Spleen (tissue), 11 donors: ENCODE data around the gene CNTLN. TPM values are rescaled to one million over a fixed set of nuclear protein-coding genes. Genes with fewer than 3 reads are reported as not detected.

Experiments used
- DNase-seq: peaks from one replicate; pipeline ENCODE4 v3.0.0-alpha.2; 2020
- H3K27ac ChIP-seq, 8 donors: fragments of 200-600 bp; sonication (generic) in 7 of 8; 1 replicate in 4 of 8; 2 replicates in 4 of 8; pipeline versions ENCODE4 v1.5.0 to v1.8.0; 2016 to 2021; ENCODE audit warnings: inconsistent platforms in 4 of 8, mild to moderate bottlenecking in 4 of 8, moderate library complexity in 1 of 8
- H3K27me3 ChIP-seq, 7 donors: fragments of 200-600 bp; sonication (generic) in 6 of 7; replicated peaks in 1 of 7; 1 replicate in 4 of 7; 2 replicates in 3 of 7; pipeline versions ENCODE4 v1.5.0 to v1.8.0; 2016 to 2021; ENCODE audit warnings: inconsistent platforms in 3 of 7, mild to moderate bottlenecking in 1 of 7
- H3K36me3 ChIP-seq, 6 donors: fragments of 200-600 bp; sonication (generic) in 5 of 6; 1 replicate in 4 of 6; 2 replicates in 2 of 6; pipeline versions ENCODE4 v1.5.0 to v1.8.0; 2016 to 2021; ENCODE audit warnings: inconsistent platforms in 2 of 6
- H3K4me1 ChIP-seq, 6 donors: fragments of 200-600 bp; sonication (generic) in 5 of 6; 1 replicate in 3 of 6; 2 replicates in 3 of 6; pipeline versions ENCODE4 v1.5.0 to v1.8.0; 2016 to 2021; ENCODE audit warnings: inconsistent platforms in 3 of 6
- H3K4me3 ChIP-seq, 8 donors: fragments of 200-600 bp; sonication (generic) in 7 of 8; 1 replicate in 4 of 8; 2 replicates in 4 of 8; pipeline versions ENCODE4 v1.5.0 to v1.8.0; 2016 to 2021; ENCODE audit warnings: inconsistent platforms in 4 of 8, mild to moderate bottlenecking in 4 of 8, moderate library complexity in 2 of 8
- H3K9me3 ChIP-seq, 8 donors: fragments of 200-600 bp; sonication (generic) in 7 of 8; 1 replicate in 4 of 8; 2 replicates in 4 of 8; pipeline versions ENCODE4 v1.5.0 to v1.8.0; 2016 to 2021; ENCODE audit warnings: inconsistent platforms in 4 of 8
- CTCF ChIP-seq, 11 experiments: fragments of 200-600 bp in 7 of 11; fragments of 450-650 bp in 4 of 11; sonication (generic) in 4 of 11; IDR thresholded peaks in 8 of 11; conservative IDR thresholded peaks in 3 of 11; 1 replicate in 7 of 11; 2 replicates in 4 of 11; pipeline versions ENCODE4 v1.4.0 to v1.8.0; 2016 to 2021; ENCODE audit warnings: antibody characterized with exemption in 11 of 11, inconsistent platforms in 4 of 11, mild to moderate bottlenecking in 1 of 11
- POLR2A ChIP-seq, 3 donors: fragments of 450-650 bp; IDR thresholded peaks; one replicate each; pipeline ENCODE4 v1.5.1; 2017; ENCODE audit warnings: antibody characterized with exemption in 3 of 3, mild to moderate bottlenecking in 1 of 3
- POLR2AphosphoS5 ChIP-seq, 3 donors: sonication (generic); formaldehyde crosslinking; IDR thresholded peaks; one replicate each; pipeline ENCODE4 v1.5.1; 2017; ENCODE audit warnings: antibody characterized with exemption in 3 of 3
- WGBS, 5 donors: extraction: QIAGEN DNeasy Blood & Tissue Kit in 3 of 5; methylation state at CpG; one replicate each; pipeline versions ENCODE4 v1.1.5 to v1.1.7; 2013 to 2018; 5-methylcytosine and 5-hydroxymethylcytosine counted together
- intact Hi-C: fragments of 100-400 bp; cut with DNase I; formaldehyde crosslinking; loops from one replicate; pipeline ENCODE4 v1.15.0; 2023; ENCODE audit warnings: low total_unique reads
- polyA plus RNA-seq, 3 donors: library from polyadenylated mRNA; stranded (reverse); fragments of 200-250 nt; gene quantifications; one replicate each; pipeline ENCODE4 v1.2.1, GENCODE V29; 2013
- total RNA-seq, 7 donors: library from RNA; depleted of rRNA in 3 of 7; stranded (reverse); fragments of >200 nt in 3 of 7; fragmentation: NEBNext Ultra II Directional in 4 of 7; extraction: Animal tissue kit (Norgen Biotek cat#: 25700) in 4 of 7; gene quantifications; one replicate each; pipeline versions ENCODE4 v1.1.0 to v1.2.1, GENCODE V29; 2016 to 2021
- donor health status: healthy with polysubstance abuse.
- donor health status: DM: no; HTN: no; CAD: no; lungs with moderate emphysema.
- donor health status: DM: no; HTN: no; CAD: no.
- donor health status: Bipolar disorder and iron deficiency.
- donor health status: healthy.
- donor health status: DM: no; HTN: no; CAD: no.
- donor health status: DM: yes; HTN: yes; CAD: no.

Gene CNTLN
- total and polyA plus RNA-seq, 10 donors: 1.1 to 26.2 (median 9.8) TPM

- no peak for TF ChIP-seq CTCF (IDR thresholded peaks at IDR 0.05 in 8 of 11, conservative IDR thresholded peaks at IDR 0.05 in 3 of 11)
- no peak for TF ChIP-seq POLR2A (IDR thresholded peaks at IDR 0.05)
- TF ChIP-seq POLR2AphosphoS5 (IDR thresholded peaks at IDR 0.05): no peak
- no peak for DNase-seq
- H3K27me3 ChIP-seq: no peaks in the 10 kb centered on the region
- H3K27ac ChIP-seq: no peak overlapping the region
- no peaks in the 10 kb centered on the region for H3K4me1 ChIP-seq
- H3K4me3 ChIP-seq: no peak overlapping the region
- intact Hi-C loops: no loop called here
- H3K9me3 ChIP-seq: peaks cover 0 to 19% (median 6%) of the 10 kb centered on the region in 8 donors
- H3K36me3 ChIP-seq: no peaks in the 10 kb centered on the region
Measured at GRCh38 chr9:17219261-17219660, 84.4 kb downstream of the CNTLN start.

- Histone ChIP-seq H3K4me1 (no peaks in the 10 kb centered on the region), H3K27ac (no peak overlapping the region), H3K36me3 (no peaks in the 10 kb centered on the region), H3K9me3 (peaks cover 0 to 13% (median 0%) of the 10 kb centered on the region in 8 donors), H3K27me3 (no peaks in the 10 kb centered on the region), H3K4me3 (no peak overlapping the region)
- 93 to 98% (median 94%) methylated on average over 7 of the region's 7 CpGs for WGBS, 5 donors
- DNase-seq: no peak
- no peak for TF ChIP-seq POLR2A (IDR thresholded peaks at IDR 0.05)
- no peak for TF ChIP-seq CTCF (IDR thresholded peaks at IDR 0.05 in 8 of 11, conservative IDR thresholded peaks at IDR 0.05 in 3 of 11)
- no peak for TF ChIP-seq POLR2AphosphoS5 (IDR thresholded peaks at IDR 0.05)
- intact Hi-C loops: no loop called here
Measured at GRCh38 chr9:17222932-17223331, 88.1 kb downstream of the CNTLN start.

- Histone ChIP-seq H3K27ac (no peak overlapping the region), H3K9me3 (peaks cover 0 to 14% (median 0%) of the 10 kb centered on the region in 8 donors), H3K4me3 (no peak overlapping the region), H3K36me3 (no peaks in the 10 kb centered on the region), H3K4me1 (no peaks in the 10 kb centered on the region), H3K27me3 (no peaks in the 10 kb centered on the region)
- DNase-seq: no peak
- TF ChIP-seq POLR2A (IDR thresholded peaks at IDR 0.05): no peak
- TF ChIP-seq POLR2AphosphoS5 (IDR thresholded peaks at IDR 0.05): no peak
- no peak for TF ChIP-seq CTCF (IDR thresholded peaks at IDR 0.05 in 8 of 11, conservative IDR thresholded peaks at IDR 0.05 in 3 of 11)
- WGBS, 5 donors: 92 to 98% (median 94%) methylated on average over 1 of the region's 1 CpG
- intact Hi-C loops: no loop called here
Measured at GRCh38 chr9:17225407-17225806, 90.6 kb downstream of the CNTLN start.

- H3K27me3 ChIP-seq: no peaks in the 10 kb centered on the region
- peaks cover 0 to 2% (median 0%) of the 10 kb centered on the region in 8 donors for H3K9me3 ChIP-seq
- no peak for DNase-seq
- TF ChIP-seq POLR2A (IDR thresholded peaks at IDR 0.05) (no peak), CTCF (IDR thresholded peaks at IDR 0.05 in 8 of 11, conservative IDR thresholded peaks at IDR 0.05 in 3 of 11) (no peak)
- H3K4me1 ChIP-seq: no peaks in the 10 kb centered on the region
- intact Hi-C loops: no loop called here
- no peak overlapping the region for H3K4me3 ChIP-seq
- H3K27ac ChIP-seq: no peak overlapping the region
- H3K36me3 ChIP-seq: no peaks in the 10 kb centered on the region
- WGBS, 5 donors: 83 to 92% (median 90%) methylated on average over 4 of the region's 4 CpGs
Measured at GRCh38 chr9:17229945-17230560, 95.2 kb downstream of the CNTLN start.
